GM19043 (cell line): Measurements from ENCODE around the gene PGM5.
"Not testable (repeated sequence)": the region's sequence is repeated elsewhere in the genome, so short reads cannot be mapped to it uniquely, and the experiment has no call there.

Experiments used
- ATAC-seq: cut with Tn5 transposase; IDR thresholded peaks from one replicate; pipeline ENCODE4 v1.9.1; 2021; ENCODE audit warnings: low read depth; ENCODE audit not compliant: unreplicated experiment

The PGM5 gene

GRCh38 chr9:68375789-68376188, 19.4 kb downstream of the PGM5 start:
- ATAC-seq, result not testable (repeated sequence)

DNA sequence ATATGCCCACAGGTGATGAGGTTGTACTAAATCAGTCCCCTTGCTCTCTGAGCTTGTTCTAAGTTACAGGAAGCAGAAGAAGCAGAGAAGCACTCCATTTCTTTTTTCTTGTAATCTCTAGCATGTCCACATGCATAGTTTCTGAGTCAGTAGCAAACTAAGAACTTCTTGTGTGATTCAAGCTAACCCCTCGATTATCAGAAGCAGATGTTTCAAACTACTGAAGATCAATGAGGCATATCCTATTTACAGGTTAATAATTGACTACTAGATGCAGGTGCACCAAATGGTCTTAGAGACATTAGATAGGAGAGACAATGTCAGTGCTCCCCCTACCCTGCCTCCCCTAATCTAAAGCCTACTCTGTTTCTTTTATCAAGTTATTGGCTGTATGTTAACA, 21.3 kb downstream of the PGM5 start:
- ATAC-seq, result peak; percentile 94

GRCh38 chr9:68383894-68384293, 27.5 kb downstream of the PGM5 start:
- not testable (repeated sequence) for ATAC-seq

GRCh38 chr9:68389558-68389957, 33.1 kb downstream of the PGM5 start:
- not testable (repeated sequence) for ATAC-seq

GRCh38 chr9:68390737-68391136, 34.3 kb downstream of the PGM5 start:
- ATAC-seq, result not testable (repeated sequence)

DNA sequence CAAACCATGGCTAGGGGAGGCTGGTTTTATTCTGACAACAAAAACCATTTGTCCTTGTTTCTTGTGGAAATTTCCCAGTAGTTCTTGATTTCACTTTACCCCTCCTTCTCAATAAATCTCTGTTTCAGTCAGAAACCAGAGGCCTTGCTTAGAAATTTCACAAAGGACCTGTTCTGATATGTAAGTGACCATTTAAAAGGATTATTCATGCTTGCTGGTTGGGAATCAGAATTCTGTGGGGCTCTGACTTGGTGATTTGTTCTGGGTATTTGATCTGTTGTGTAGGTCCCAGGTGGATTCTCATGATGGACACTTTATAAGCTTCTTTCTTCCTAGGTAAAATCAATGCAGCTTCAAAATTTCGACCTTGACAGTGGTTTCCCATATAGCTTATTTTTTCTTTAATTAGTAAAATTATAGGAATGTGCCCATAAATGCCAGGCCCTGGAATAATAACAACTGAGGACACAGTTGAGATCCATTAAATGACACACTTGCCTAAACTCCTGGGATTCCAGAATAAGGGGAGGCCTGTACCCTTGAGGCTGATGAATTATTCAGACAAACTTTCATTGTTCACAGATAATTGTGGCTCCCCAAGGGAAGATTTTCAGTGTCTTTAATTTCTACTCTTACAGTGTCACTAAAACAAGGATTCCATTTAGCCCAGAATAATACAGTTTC, 40.1 kb downstream of the PGM5 start:
- not testable (repeated sequence) for ATAC-seq

DNA sequence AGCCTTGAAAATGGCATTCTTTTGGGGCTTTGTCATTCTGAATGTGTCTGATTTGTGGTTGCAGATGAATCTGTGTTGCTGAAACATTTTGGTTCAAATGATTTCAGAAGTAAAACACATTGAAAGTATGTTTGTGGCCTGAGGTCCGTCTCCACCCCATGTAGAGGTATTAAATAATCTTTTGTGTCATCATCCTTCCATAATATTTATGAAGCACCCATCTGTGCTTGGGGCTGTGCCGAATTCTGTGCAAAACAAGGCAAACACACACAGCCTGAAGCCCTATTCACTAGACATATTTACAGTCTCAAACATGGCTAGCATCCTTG, 40.6 kb downstream of the PGM5 start:
- not testable (repeated sequence) for ATAC-seq

DNA sequence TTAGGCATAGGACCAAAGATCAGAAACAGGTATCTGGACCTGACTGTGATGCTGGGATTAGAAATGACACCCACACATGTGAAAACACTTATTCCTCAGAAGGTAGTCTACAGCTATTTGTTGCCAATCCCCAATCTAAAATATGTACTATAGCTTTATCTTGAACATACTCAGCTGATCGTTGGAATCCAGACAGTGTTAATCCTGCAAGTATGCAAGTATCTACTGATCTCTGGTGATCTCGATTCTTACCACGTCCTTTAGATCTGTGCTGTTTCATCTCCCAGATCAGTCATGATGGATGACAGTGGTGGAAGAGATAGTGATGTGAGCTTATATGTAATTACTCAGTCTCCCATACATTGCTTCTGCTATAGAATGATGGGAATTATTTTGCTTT, 41.4 kb downstream of the PGM5 start:
- not testable (repeated sequence) for ATAC-seq

- ATAC-seq, result not testable (repeated sequence)
Observed at GRCh38 chr9:68398324-68398723, 41.9 kb downstream of the PGM5 start.

DNA sequence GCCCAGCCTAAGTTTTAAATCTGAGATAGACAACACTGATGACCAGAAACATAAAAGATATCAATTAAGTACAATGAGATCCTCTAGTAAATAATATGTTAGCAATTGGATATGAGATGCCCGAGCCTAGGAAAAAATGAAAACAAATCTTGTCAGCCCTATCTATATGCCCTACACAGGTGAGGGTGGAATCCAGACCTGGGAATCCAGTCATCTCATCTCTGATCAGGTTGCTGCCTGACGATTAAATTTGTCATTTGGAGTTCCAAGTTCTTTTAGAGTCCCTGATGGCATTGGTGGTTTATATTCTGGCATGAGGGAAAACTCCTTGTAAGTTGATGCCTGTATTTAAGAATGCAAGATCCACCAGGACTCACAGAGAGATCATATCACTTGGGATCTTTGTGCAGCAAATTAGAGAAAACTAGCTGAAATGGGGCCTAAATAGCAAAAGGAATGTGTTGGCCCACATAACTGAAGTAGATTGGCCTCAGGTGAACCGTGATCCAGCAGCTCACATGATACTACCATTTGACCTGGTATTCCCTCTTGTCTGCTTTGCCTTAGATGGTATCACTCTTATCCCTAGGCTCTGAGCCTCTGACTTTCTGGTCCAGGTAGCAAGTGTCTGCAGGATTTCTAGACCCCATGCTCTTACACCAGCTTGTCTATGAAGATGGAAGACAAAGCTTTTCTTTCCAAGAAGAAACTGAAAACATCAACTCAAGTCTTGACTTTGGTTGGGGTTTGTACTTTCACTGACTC, 48.2 kb downstream of the PGM5 start:
- not testable (repeated sequence) for ATAC-seq

- not testable (repeated sequence) for ATAC-seq
Observed at GRCh38 chr9:68411865-68412264, 55.5 kb downstream of the PGM5 start.

DNA sequence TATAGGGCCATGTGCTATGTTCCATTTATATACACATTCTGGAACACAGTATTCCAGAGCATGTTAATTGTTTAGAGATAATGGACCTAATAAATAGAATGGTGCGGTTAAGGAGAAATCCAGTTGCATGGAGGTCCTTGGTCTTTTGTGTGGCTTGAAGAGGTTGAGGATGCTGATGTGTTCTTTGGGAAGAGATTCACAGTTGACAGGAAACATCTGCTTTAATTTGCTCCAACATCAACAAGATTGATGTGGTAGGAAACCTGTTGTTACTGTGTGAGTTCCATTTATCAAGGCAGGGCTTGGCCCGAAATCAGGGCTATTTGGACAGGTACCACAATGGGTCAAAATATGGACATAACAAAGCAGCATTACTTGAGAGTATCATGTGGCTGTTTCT, 56.3 kb downstream of the PGM5 start:
- ATAC-seq, result not testable (repeated sequence)

DNA sequence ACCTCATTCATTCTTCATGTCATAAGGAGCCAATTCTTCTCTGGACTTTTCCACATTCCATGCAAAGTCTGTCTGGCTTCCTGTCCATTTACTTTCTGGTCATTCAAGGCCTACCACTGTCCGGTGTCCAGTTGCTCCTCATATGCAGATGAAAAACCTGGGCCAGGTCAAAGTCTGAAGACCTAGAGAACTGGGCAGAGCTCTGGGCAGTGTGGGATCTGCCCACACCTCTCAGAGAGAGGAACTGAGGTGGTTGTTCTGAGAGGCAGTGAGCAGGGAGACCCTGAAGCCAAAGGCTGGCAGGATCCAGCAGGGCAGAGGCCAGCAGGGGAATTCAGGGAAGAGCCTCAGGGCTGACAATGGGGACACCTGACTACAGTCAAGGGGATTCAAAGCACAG, 58.7 kb downstream of the PGM5 start:
- not testable (repeated sequence) for ATAC-seq

DNA sequence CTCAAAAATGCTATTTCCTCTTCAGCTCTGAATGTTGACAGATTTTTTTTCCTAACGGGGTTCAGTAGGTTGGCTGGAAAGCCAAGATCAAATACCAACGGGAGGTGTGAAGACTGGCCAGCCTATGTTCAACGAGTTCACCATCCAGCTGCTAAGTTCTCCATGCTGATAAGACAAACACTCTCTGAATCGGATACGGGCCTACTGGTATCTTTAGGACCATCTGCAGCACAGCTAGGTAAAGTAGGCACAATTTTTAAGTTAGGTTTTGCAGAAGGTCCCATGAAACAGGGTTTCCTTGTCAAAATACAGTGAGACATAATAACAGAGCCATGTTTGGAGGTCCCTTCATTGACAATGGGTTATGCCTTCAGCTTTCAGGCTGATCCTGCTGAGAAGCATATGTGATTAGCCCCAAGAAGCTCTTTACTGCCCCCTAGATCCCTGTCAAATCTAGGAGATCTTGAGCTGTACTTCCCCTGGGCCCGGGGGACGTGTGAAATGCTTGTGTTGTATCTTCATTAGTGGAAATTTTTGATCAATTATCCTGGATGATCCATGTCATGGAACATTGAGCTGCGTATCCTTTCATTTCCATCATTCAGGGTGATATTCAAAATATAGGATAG, 60.6 kb downstream of the PGM5 start:
- no peak for ATAC-seq

- no peak for ATAC-seq
Observed at GRCh38 chr9:68417762-68418161, 61.4 kb downstream of the PGM5 start.

DNA sequence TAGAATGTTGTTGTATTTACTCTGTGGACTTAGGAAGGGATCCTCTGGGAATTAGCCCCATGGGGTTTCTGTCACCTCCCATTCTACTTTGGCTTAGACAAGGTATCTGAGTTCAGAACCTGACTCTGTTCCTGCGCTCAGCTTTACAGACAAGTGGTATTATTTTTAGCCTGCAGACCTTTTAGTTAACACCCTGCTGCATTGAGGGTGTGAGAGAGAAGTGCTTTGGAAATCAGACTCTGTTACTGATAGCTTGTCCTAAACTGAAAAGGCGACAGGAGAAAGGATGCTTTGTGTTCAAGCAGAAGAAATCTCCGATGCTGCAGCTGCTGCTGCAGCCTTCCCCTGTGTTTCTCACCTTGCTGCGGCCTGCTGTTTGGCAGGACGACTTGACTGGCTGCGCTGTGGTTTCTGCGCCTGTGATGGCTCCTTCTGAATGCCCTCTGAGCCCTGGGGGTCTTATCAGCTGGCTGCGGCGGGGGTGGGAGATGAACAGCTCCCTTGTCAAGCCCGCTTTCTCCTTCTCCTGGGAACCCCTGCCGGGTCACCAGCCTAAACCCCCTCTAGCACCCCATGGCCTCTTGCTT, 61.9 kb downstream of the PGM5 start:
- ATAC-seq, result no peak

- ATAC-seq, result no peak
Observed at GRCh38 chr9:68419901-68420300, 63.5 kb downstream of the PGM5 start.

DNA sequence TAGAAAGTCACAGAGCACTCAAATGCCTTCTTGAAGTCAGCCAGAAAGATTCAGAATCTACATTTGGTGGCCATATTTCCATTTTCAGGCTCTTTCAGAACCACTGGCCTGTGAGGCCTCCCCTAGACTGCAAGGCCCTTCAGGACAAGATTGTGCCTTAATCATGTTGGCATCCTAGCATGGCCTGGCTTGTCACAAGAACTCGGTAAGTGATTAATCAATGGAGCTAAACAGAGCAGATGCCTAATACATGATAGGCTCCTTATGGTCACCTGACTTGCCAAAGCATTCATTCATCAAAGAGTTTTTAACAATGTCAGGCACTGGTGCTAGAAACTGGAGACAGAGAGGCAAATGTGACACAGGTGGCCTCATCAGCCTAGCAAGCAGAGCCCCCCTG, 70.3 kb downstream of the PGM5 start:
- no peak for ATAC-seq

DNA sequence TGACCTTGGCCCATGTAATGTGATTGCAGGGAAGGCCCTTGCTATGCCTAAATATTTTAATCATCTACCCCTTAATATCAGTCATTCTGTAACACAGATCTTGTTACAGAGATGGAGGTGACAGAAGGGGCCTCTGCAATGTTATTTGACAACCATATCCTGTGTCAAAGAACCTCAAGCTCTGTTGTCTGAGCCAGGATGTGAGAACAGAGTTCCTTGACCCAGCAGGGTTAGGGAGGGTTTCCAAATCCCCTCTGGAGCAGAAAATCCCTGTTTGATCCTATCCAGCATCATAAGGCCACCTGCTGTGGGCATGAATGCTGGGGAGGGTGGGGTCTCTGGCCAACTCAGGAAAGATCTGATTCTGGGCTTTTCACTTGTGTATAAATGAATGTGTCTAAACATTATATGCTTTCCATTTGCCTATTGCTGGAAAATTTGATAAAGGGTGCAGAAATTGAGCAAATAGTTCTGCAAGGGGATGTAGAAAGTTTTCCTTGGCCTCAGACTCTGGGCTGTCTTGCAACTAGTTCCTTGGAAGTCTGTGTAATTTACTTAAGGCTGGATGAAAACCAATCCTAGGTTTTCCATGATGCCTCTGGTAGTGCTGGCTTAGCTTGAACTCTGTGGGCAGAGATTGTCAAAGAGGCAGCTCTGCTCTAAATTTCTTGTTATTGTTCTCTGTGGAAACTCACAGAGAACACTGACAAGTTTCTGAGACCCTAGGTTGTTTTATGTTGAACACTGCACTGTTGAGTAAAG, 71.0 kb downstream of the PGM5 start:
- ATAC-seq, result no peak

GRCh38 chr9:68428481-68428880, 72.1 kb downstream of the PGM5 start:
- ATAC-seq, result no peak

GRCh38 chr9:68429631-68430030, 73.2 kb downstream of the PGM5 start:
- no peak for ATAC-seq
